Raji (cell line): Measurements from ENCODE around the gene CRISPLD2.

ENCODE experiments used
- POLR2A ChIP-seq: IDR thresholded peaks from 2 replicates; pipeline ENCODE4 v1.6.1; 2011; ENCODE audit warnings: low read depth, low read length, control low read depth; ENCODE audit not compliant: insufficient read depth

CRISPLD2 gene, protein sequence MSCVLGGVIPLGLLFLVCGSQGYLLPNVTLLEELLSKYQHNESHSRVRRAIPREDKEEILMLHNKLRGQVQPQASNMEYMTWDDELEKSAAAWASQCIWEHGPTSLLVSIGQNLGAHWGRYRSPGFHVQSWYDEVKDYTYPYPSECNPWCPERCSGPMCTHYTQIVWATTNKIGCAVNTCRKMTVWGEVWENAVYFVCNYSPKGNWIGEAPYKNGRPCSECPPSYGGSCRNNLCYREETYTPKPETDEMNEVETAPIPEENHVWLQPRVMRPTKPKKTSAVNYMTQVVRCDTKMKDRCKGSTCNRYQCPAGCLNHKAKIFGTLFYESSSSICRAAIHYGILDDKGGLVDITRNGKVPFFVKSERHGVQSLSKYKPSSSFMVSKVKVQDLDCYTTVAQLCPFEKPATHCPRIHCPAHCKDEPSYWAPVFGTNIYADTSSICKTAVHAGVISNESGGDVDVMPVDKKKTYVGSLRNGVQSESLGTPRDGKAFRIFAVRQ

DNA sequence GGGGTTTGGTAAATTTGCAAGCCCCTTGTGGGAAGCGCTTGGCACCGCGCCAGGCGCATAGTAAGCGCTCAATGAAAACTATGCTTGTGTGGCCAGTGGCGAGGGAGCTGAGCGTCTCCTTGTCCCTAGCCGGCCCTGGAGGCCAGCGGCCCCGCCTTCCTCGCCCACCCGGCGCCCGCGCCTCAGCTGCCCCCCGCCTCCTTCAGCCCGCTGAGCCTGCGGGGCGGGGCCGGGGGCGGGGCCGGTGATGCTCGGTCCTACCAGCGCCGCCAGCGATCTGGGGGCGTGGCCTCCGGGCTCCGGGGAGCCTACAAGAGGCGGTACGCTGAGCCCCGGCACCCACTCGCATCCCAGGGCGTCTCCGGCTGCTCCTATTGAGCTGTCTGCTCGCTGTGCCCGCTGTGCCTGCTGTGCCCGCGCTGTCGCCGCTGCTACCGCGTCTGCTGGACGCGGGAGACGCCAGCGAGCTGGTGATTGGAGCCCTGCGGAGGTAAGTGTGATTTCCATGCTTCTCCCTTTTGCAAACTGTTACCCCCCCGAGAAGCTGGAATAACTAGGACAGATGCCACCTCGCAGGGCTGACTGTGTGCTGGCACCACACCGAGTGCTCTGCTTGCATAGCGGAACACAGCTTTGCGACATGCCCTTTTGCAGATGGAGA is at the start of gene CRISPLD2:
Gene CRISPLD2, plus strand, starts transcription at position 342 of the 661 bp plus-strand sequence. CDS start 18,511 bp downstream, outside the sequence.
- TF ChIP-seq POLR2A: no peak

- TF ChIP-seq POLR2A: no peak
These were observed 46.5 kb upstream of the CRISPLD2 start for GRCh38 chr16:84773312-84773711.

- no peak for TF ChIP-seq POLR2A
These were observed 45.0 kb upstream of the CRISPLD2 start for GRCh38 chr16:84774810-84775209.

DNA sequence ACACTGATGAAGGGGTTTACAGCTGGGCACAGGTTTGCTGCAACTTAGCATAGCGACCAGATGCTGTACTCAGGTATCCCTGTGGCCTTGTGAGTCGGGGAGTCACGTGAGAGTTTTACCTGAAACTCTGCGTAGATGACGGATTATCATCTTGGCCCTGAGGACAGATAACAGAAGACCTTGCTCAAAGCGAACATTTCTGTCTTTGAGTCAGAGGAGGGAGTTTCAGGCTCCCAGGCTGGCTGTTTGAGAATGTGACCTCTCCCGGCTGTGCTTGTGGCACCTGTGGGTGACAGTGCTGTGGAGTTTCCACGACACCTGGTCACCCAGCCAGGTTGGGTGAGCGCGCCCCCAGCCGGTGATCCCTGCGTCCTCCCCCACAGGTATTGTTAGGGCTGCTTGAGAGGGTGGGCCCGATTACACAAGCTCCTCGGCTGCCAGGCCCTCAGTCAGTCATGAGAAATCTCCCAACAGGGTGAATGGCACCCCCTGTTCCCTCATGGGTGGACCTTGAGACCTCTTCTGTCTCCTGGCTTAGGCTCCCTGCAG is 44.4 kb upstream of the CRISPLD2 start:
- TF ChIP-seq POLR2A: no peak

- TF ChIP-seq POLR2A: no peak
These were observed 42.4 kb upstream of the CRISPLD2 start for GRCh38 chr16:84777435-84777834.

DNA sequence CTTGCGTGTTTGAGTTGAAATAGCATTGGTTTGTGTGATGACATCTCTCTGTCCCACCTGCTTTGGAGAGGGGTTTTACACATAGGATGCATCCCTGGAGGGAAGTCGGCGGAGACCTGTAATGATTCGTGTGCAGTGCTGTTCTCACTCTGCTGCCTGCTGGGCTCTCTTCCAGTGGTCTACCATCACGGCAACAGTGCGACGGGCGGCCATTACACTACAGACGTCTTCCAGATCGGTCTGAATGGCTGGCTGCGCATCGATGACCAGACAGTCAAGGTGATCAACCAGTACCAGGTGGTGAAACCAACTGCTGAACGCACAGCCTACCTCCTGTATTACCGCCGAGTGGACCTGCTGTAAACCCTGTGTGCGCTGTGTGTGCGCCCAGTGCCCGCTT is 41.1 kb upstream of the CRISPLD2 start:
- no peak for TF ChIP-seq POLR2A

GRCh38 chr16:84780063-84780462 is 39.7 kb upstream of the CRISPLD2 start:
- TF ChIP-seq POLR2A: no peak

DNA sequence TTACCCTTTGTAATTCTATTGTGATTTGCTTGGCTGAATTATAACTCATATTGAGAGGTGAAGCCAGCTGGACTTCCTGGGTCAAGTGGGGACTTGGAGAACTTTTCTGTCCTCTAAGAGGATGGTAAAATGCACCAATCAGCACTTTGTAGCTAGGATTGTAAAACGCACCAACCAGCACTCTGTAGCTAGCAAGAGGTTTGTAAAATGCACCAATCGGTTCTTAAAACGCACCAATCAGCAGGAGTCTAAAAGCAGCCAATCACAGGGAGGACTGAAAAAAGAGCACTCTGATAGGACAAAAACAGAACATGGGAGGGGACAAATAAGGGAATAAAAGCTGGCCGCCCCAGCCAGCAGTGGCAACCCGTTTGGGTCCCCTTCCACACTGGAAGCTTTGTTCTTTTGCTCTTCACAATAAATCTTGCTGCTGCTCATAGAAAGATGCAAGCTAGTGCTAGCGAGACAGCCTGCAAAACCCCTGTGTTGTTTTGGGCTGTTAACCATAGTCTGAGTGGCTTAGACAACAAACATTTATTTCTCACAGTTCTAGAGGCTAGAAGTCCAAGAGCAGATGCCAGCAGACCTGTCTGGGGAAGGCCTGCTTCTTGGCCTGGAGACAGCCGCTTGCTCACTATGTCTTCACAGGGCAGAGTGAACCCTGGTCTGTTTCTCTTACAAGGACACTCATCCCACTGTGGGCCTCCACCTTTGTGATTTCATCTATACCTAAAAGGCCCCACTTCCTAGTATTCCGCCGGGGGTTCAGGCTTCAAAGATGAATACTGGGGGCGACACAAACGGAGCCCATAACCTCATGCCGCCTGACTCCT is 39.0 kb upstream of the CRISPLD2 start:
- no peak for TF ChIP-seq POLR2A

DNA sequence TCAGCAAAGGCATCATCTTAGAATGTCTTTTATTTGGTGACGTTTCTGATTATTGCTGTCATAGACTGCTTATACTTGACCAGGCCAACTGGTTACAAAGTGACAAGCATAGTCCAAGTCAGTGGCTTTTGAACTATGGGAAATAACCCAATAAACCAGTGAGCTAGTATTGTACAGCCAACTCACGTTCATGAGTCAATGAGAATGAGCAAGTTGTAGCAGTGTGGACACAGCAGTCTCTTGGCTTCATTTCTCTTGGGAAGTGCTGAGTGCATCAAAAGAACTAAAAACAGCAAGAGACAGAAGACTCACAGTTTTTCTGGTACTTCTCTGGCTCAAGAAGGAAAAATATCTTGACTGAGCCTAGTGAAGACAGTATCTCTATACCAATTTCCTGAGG is 36.9 kb upstream of the CRISPLD2 start:
- TF ChIP-seq POLR2A: no peak

DNA sequence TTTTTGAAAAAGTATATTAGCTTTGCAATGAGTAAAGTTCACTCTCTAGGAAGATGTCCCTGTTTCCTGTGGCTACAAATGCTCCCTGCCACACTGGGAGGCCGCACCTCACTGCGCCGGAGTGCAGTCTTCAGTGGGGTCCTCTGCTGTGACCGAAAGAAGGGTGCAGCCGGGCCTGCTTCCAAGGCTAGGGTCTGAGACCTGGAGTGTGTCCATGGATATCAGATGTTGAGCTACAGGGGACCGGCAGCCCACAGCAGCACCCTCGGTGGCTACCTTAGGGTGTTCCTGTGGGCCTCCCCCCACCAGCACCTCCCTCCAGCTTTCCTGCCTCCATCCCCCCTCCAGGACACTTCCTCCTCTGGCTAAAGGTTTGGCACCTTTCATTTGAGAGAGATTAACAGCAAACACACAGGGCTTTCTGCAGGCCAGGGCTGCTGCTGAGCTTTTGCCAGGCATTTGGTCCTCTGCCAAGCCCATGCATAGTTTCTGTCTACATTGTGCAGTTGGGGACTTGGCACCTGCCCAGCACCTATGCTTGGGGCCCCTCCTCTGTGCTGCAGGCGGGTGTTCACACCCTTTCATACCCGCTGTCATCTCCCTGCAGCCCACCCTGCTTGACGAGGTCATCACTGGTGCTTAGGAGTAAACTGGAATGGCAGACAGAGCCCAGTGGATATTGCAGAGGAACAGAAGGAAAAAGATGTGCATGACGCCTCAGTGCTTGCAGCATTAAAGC is 33.8 kb upstream of the CRISPLD2 start:
- no peak for TF ChIP-seq POLR2A

GRCh38 chr16:84786605-84787262 is 33.1 kb upstream of the CRISPLD2 start:
- TF ChIP-seq POLR2A: no peak

- TF ChIP-seq POLR2A: no peak
These were observed 32.5 kb upstream of the CRISPLD2 start for GRCh38 chr16:84787263-84787622.

DNA sequence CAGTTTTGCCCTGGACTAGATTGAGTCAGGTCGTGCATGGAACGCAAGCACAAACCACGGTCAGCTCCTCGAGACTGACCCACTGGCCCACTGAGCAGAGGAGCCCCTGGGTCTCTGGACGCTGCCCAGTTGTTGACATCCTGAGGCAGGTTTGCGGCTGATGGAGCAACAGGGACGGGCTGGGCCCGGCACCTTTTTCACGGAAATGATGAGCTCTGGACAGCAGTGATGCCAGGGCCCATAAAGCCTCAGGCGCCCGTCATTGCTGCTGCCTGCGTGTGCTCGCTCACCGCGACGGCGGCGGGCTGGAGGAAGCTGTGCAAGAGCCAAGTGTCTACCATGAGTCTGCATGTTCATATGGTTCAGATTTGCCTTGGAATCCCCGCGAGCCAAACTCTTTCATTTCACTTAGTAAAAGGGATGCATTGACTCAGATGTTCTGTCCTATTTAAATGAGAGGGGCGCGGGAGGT is 30.8 kb upstream of the CRISPLD2 start:
- TF ChIP-seq POLR2A: no peak

- TF ChIP-seq POLR2A: no peak
These were observed 30.4 kb upstream of the CRISPLD2 start for GRCh38 chr16:84789431-84789830.
